Neural cell (in vitro differentiated cells): Measurements from ENCODE around the gene BHLHE23. TPM values are rescaled to one million over a fixed set of nuclear protein-coding genes. Genes with fewer than 3 reads are reported as not detected.

ENCODE experiments used
- H2AFZ ChIP-seq: fragments of 200-600, 300-800 bp; sonication (generic), shearing (Covaris generic); 2 replicates; pipeline ENCODE4 v1.6.0; 2014; ENCODE audit warnings: low read depth, mild to moderate bottlenecking, antibody characterized with exemption, low read length, moderate library complexity
- H3F3A ChIP-seq: fragments of 200-600 bp; shearing (Covaris generic); 2 replicates; pipeline ENCODE4 v1.6.1; 2016; ENCODE audit warnings: mild to moderate bottlenecking, moderate library complexity, mixed read lengths, antibody characterized with exemption, low read length; ENCODE audit not compliant: insufficient read depth, poor library complexity, severe bottlenecking
- H3K27ac ChIP-seq: fragments of 200-600, 300-800 bp; sonication (generic), shearing (Covaris generic); 2 replicates; pipeline ENCODE4 v1.5.1; 2014; ENCODE audit warnings: mild to moderate bottlenecking, low read length, moderate library complexity
- H3K27me3 ChIP-seq: fragments of 300-800, 200-600 bp; sonication (generic), shearing (Covaris generic); 2 replicates; pipeline ENCODE4 v1.6.0; 2014; ENCODE audit warnings: mild to moderate bottlenecking, low read depth, low read length, moderate library complexity; ENCODE audit not compliant: insufficient read depth
- H3K36me3 ChIP-seq: fragments of 300-800, 200-600 bp; sonication (generic), shearing (Covaris generic); 2 replicates; pipeline ENCODE4 v1.5.1; 2014; ENCODE audit warnings: mild to moderate bottlenecking, antibody characterized with exemption, low read length, moderate library complexity; ENCODE audit not compliant: insufficient read depth
- H3K4me2 ChIP-seq: fragments of 300-800, 200-600 bp; sonication (generic), shearing (Covaris generic); 2 replicates; pipeline ENCODE4 v1.6.0; 2014; ENCODE audit warnings: mild to moderate bottlenecking, low read length
- H3K4me3 ChIP-seq: fragments of 300-800, 200-600 bp; sonication (generic), shearing (Covaris generic); 2 replicates; pipeline ENCODE4 v1.5.1; 2014; ENCODE audit warnings: mild to moderate bottlenecking, low read length, moderate library complexity
- H3K79me2 ChIP-seq: fragments of 200-600 bp; shearing (Covaris generic); replicated peaks from 2 replicates; pipeline ENCODE4 v1.6.0; 2014; ENCODE audit warnings: mild to moderate bottlenecking, low read length, moderate library complexity; ENCODE audit not compliant: insufficient read depth
- H3K9ac ChIP-seq: fragments of 300-800, 200-600 bp; sonication (generic), shearing (Covaris generic); 2 replicates; pipeline ENCODE4 v1.6.1; 2016; ENCODE audit warnings: mild to moderate bottlenecking, low read length, mixed read lengths
- H3K9me2 ChIP-seq: fragments of 200-600 bp; shearing (Covaris generic); 2 replicates; pipeline ENCODE4 v1.6.1; 2016; ENCODE audit warnings: mild to moderate bottlenecking, low read length, mixed read lengths; ENCODE audit not compliant: insufficient read depth
- H3K9me3 ChIP-seq: fragments of 200-600, 300-800 bp; sonication (generic), shearing (Covaris generic); 2 replicates; pipeline ENCODE4 v1.6.1; 2016; ENCODE audit warnings: mild to moderate bottlenecking, mixed run types, low read length, moderate library complexity, mixed read lengths
- H4K20me1 ChIP-seq: fragments of 200-600 bp; shearing (Covaris generic); 2 replicates; pipeline ENCODE4 v1.6.1; 2016; ENCODE audit warnings: mild to moderate bottlenecking, mixed run types; ENCODE audit not compliant: insufficient read depth
- EP300 ChIP-seq: fragments of 450-650 bp; conservative IDR thresholded peaks from 2 replicates; pipeline ENCODE4 v1.6.1; 2014; ENCODE audit warnings: antibody characterized with exemption, mild to moderate bottlenecking, moderate library complexity; ENCODE audit not compliant: poor library complexity, severe bottlenecking
- EZH2 ChIP-seq: fragments of 200-600, 300-800 bp; shearing (Covaris generic), sonication (generic); IDR thresholded peaks from 2 replicates; pipeline ENCODE4 v1.6.1; 2014; ENCODE audit warnings: antibody characterized with exemption, low read length, borderline replicate concordance, mild to moderate bottlenecking; ENCODE audit not compliant: insufficient read depth, poor library complexity, severe bottlenecking
- MXI1 ChIP-seq: fragments of 450-650 bp; conservative IDR thresholded peaks from 2 replicates; pipeline ENCODE4 v1.6.1; 2014; ENCODE audit warnings: antibody characterized with exemption, mild to moderate bottlenecking; ENCODE audit not compliant: poor library complexity, severe bottlenecking
- POLR2AphosphoS5 ChIP-seq: IDR thresholded peaks from 2 replicates; pipeline ENCODE4 v1.6.1; 2012
- RAD21 ChIP-seq: fragments of 450-650 bp; conservative IDR thresholded peaks from 2 replicates; pipeline ENCODE4 v1.6.1; 2014; ENCODE audit warnings: antibody characterized with exemption, mild to moderate bottlenecking, moderate library complexity
- SMC3 ChIP-seq: fragments of 450-650 bp; conservative IDR thresholded peaks from 2 replicates; pipeline ENCODE4 v1.6.1; 2014; ENCODE audit warnings: antibody characterized with exemption, mild to moderate bottlenecking, moderate library complexity; ENCODE audit not compliant: poor library complexity
- TAF1 ChIP-seq: IDR thresholded peaks from 2 replicates; pipeline ENCODE4 v1.6.1; 2012; ENCODE audit warnings: low read depth
- polyA plus RNA-seq: library from polyadenylated mRNA; depleted of rRNA; stranded (reverse); fragments of >200 nt; gene quantifications from 2 replicates; pipeline ENCODE4 v1.2.3, GENCODE V29; 2014
- TF ChIP-seq, protein P1 (sequence below): fragments of 450-650 bp; IDR thresholded peaks from 2 replicates; pipeline ENCODE4 v1.5.1; 2014; ENCODE audit warnings: antibody characterized with exemption, mild to moderate bottlenecking, moderate library complexity; ENCODE audit not compliant: poor library complexity, severe bottlenecking
- TF ChIP-seq, protein P2 (sequence below): IDR thresholded peaks from 2 replicates; pipeline ENCODE4 v1.6.1; 2012; ENCODE audit warnings: borderline replicate concordance

BHLHE23 gene
- polyA plus RNA-seq, 1 donor from 2014 or later = not detected

DNA sequence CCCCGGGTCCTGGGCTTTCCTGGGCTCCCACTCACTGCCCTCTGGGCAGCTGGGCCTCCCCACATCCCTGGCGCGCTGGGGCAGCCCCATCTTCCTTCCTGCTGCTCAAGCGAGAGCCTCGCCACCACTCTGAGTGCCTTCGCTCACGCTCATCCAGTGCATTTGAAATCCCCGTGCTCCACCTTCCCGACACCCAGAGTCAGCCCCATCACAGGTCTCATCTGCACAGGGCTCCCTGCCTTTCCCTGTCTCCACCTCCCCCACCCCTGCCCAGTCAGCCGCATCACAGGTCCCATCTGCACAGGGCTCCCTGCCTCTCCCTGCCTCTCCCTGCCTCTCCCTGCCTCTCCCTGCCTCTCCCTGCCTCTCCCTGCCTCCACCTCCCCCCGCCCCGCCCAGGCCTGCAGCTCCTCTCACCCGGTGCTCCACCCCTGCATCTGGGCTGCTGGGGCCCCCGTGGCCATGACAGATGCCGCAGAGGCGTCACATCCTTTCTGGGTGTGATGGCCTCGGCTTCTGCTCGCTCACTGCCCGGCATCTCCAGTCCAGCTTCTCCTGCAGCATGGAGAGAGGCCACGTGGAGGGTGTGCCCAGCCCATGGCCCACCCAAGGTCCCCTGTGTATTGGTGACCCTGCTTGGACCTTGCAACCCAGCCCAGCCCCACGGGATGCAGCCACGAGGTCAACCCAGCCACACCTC is 9.0 kb upstream of the BHLHE23 start:
- Histone ChIP-seq H3K27me3 (no peaks in the 10 kb centered on the region), H3K4me3 (no peak overlapping the region), H3K4me2 (no peak overlapping the region), H2AFZ (no peak overlapping the region), H3K27ac (no peak overlapping the region), H3K36me3 (no peaks in the 10 kb centered on the region), H3K9me2 (no peaks in the 10 kb centered on the region), H3K79me2 (no peaks in the 10 kb centered on the region), H3F3A (no peaks in the 10 kb centered on the region), H4K20me1 (no peaks in the 10 kb centered on the region), H3K9me3 (peaks cover 3% of the 10 kb centered on the region), H3K9ac (no peak overlapping the region)
- no peak for TF ChIP-seq SMC3
- no peak for TF ChIP-seq MXI1
- TF ChIP-seq RAD21 = no peak
- TF ChIP-seq EP300 = no peak
- TF ChIP-seq EZH2 = no peak
- TF ChIP-seq, protein P1, sequence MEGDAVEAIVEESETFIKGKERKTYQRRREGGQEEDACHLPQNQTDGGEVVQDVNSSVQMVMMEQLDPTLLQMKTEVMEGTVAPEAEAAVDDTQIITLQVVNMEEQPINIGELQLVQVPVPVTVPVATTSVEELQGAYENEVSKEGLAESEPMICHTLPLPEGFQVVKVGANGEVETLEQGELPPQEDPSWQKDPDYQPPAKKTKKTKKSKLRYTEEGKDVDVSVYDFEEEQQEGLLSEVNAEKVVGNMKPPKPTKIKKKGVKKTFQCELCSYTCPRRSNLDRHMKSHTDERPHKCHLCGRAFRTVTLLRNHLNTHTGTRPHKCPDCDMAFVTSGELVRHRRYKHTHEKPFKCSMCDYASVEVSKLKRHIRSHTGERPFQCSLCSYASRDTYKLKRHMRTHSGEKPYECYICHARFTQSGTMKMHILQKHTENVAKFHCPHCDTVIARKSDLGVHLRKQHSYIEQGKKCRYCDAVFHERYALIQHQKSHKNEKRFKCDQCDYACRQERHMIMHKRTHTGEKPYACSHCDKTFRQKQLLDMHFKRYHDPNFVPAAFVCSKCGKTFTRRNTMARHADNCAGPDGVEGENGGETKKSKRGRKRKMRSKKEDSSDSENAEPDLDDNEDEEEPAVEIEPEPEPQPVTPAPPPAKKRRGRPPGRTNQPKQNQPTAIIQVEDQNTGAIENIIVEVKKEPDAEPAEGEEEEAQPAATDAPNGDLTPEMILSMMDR = no peak
- no peak for TF ChIP-seq POLR2AphosphoS5
- TF ChIP-seq, protein P2, sequence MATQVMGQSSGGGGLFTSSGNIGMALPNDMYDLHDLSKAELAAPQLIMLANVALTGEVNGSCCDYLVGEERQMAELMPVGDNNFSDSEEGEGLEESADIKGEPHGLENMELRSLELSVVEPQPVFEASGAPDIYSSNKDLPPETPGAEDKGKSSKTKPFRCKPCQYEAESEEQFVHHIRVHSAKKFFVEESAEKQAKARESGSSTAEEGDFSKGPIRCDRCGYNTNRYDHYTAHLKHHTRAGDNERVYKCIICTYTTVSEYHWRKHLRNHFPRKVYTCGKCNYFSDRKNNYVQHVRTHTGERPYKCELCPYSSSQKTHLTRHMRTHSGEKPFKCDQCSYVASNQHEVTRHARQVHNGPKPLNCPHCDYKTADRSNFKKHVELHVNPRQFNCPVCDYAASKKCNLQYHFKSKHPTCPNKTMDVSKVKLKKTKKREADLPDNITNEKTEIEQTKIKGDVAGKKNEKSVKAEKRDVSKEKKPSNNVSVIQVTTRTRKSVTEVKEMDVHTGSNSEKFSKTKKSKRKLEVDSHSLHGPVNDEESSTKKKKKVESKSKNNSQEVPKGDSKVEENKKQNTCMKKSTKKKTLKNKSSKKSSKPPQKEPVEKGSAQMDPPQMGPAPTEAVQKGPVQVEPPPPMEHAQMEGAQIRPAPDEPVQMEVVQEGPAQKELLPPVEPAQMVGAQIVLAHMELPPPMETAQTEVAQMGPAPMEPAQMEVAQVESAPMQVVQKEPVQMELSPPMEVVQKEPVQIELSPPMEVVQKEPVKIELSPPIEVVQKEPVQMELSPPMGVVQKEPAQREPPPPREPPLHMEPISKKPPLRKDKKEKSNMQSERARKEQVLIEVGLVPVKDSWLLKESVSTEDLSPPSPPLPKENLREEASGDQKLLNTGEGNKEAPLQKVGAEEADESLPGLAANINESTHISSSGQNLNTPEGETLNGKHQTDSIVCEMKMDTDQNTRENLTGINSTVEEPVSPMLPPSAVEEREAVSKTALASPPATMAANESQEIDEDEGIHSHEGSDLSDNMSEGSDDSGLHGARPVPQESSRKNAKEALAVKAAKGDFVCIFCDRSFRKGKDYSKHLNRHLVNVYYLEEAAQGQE = no peak
- TF ChIP-seq TAF1 = no peak

DNA sequence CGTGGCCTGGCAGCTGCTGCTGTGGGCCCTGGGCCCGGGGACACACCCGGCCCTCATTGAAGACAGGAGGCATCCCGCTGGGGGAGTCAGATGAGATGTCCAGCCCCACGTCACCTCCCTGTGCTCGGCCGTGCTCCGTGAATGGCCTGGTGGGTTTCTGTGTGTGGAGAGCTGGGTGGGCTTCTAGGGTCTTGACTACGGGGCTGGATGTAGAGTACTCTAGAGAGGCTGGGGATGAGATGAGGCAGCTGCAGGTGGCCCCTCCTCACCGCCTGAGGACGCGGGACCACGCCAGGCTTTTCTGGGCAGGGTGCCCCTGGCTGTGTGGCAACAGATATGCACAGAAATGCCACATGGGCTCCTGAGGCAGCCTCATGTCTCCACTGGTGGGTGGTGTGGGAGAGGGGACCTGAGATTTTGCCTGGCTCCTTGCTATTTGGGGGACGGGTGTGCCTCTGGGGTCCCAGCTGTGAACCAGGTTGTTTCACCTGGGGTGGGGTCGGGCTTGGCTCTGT is 8.4 kb upstream of the BHLHE23 start:
- Histone ChIP-seq H3K9ac (no peak overlapping the region), H2AFZ (no peak overlapping the region), H3K36me3 (no peaks in the 10 kb centered on the region), H3K4me3 (no peak overlapping the region), H3F3A (no peaks in the 10 kb centered on the region), H4K20me1 (no peaks in the 10 kb centered on the region), H3K4me2 (no peak overlapping the region), H3K9me3 (peaks cover 3% of the 10 kb centered on the region), H3K9me2 (no peaks in the 10 kb centered on the region), H3K79me2 (no peaks in the 10 kb centered on the region), H3K27ac (no peak overlapping the region), H3K27me3 (peaks cover 3% of the 10 kb centered on the region)
- TF ChIP-seq POLR2AphosphoS5 (no peak), SMC3 (no peak), MXI1 (no peak), TAF1 (no peak), EP300 (no peak), RAD21 (no peak), EZH2 (no peak)
- TF ChIP-seq, protein P2 = no peak
- TF ChIP-seq, protein P1 = no peak
